Kidney (tissue), 14 donors: Measurements from ENCODE around the gene MT1H. TPM values are rescaled to one million over a fixed set of nuclear protein-coding genes. Genes with fewer than 3 reads are reported as not detected.
A peak's percentile ranks its signal among the peaks of the same experiment; 100 is the strongest.
"Not testable (repeated sequence)": the region's sequence is repeated elsewhere in the genome, so short reads cannot be mapped to it uniquely, and the experiment has no call there.

Experiments used
- DNase-seq, 5 donors: peaks; one replicate each; pipeline ENCODE4 v3.0.0-alpha.2; 2013 to 2020
- FAIRE-seq: peaks from 2 replicates; lab custom pipeline; 2012; peaks lifted over from hg19 to GRCh38; lab: Jason Lieb, UNC
- H3K27ac ChIP-seq, 2 donors: one replicate each; pipeline ENCODE4 v1.7.0; 2013; ENCODE audit warnings: low read depth in 2 of 2, low read length in 2 of 2, inconsistent platforms in 1 of 2
- H3K27me3 ChIP-seq: one replicate; pipeline ENCODE4 v1.7.1; 2013; ENCODE audit warnings: low read length, inconsistent platforms; ENCODE audit not compliant: control insufficient read depth, insufficient read depth
- H3K36me3 ChIP-seq, 3 donors: one replicate each; pipeline versions ENCODE4 v1.7.0 to v1.7.1; 2013; ENCODE audit warnings: low read length in 3 of 3, control low read depth in 1 of 3, inconsistent platforms in 1 of 3; ENCODE audit not compliant: insufficient read depth in 3 of 3, control insufficient read depth in 2 of 3
- H3K4me1 ChIP-seq, 3 donors: one replicate each; pipeline versions ENCODE4 v1.7.0 to v1.7.1; 2013; ENCODE audit warnings: low read length in 3 of 3, inconsistent platforms in 1 of 3, low read depth in 1 of 3; ENCODE audit not compliant: control insufficient read depth in 2 of 3, insufficient read depth in 2 of 3
- H3K4me3 ChIP-seq, 3 donors: one replicate each; pipeline versions ENCODE4 v1.7.0 to v1.8.1; 2013; ENCODE audit warnings: low read length in 3 of 3, control low read depth in 1 of 3, inconsistent platforms in 1 of 3
- H3K9ac ChIP-seq, 3 donors: one replicate each; pipeline versions ENCODE4 v1.7.0 to v1.7.1; 2013; ENCODE audit warnings: low read length in 3 of 3, control low read depth in 1 of 3, inconsistent platforms in 1 of 3
- H3K9me3 ChIP-seq, 3 donors: one replicate each; pipeline versions ENCODE4 v1.7.0 to v1.7.1; 2013; ENCODE audit warnings: low read length in 3 of 3, control low read depth in 1 of 3, inconsistent platforms in 1 of 3; ENCODE audit not compliant: control insufficient read depth in 2 of 3, insufficient read depth in 1 of 3
- CTCF ChIP-seq: IDR thresholded peaks from 3 replicates; pipeline ENCODE4 v1.5.1; 2012; ENCODE audit warnings: mild to moderate bottlenecking, moderate library complexity, borderline replicate concordance; ENCODE audit not compliant: insufficient read depth; ENCODE audit errors: extremely low read depth
- intact Hi-C: fragments of 100-400 bp; cut with DNase I; formaldehyde crosslinking; loops from one replicate; pipeline ENCODE4 v1.11.1; 2022
- polyA plus RNA-seq: library from polyadenylated mRNA; stranded (reverse); fragments of 350-450 nt; fragmentation: Illumina TruSeq; extraction: RNeasy Lipid Tissue Mini Kit (QIAGEN cat#74804); gene quantifications from one replicate; pipeline ENCODE4 v1.2.3, GENCODE V29; 2014; ENCODE audit warnings: low read depth, low replicate concordance; ENCODE audit not compliant: insufficient read depth
- total RNA-seq: library from RNA; stranded (reverse); fragmentation: NEBNext Ultra II Directional; extraction: Animal tissue kit (Norgen Biotek cat#: 25700); gene quantifications from one replicate; pipeline ENCODE4 v1.2.1, GENCODE V29; 2021
- donor health status: control.
- donor health status: control.
- donor health status: control.
- donor health status: control.
- donor health status: control.
- donor health status: DM: yes; HTN: yes; CAD: no.
- donor health status: Normal renal cell carcinoma (clear cell type).

The MT1H gene
- total and polyA plus RNA-seq, 2 donors from 2014 or later, result 4.4 to 606 TPM

DNA sequence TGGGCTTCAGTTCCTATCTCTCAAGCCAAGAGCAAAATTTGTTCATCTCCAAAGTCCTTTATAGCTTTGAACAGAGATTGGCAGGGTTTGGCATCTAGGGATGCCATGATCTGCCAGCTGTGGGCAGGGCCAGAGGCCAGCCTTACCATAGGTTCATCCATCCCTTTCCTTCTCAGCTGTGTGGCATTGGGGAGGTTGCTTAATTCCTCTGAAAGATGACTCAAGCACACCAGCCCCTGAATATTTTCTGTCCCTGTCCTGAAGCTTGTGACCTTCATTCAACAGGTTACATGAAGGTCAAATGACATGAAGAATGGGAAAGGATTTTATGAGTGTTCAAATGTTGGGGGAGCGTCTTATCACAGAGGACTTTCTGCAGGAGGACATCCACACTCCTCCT, 5.1 kb upstream of the MT1H start:
- H3K4me1 ChIP-seq, result peaks cover 0 to 10% (median 0%) of the 10 kb centered on the region in 3 donors
- H3K27ac ChIP-seq, result no peak overlapping the region
- H3K4me3 ChIP-seq, result no peak overlapping the region
- H3K36me3 ChIP-seq, result no peaks in the 10 kb centered on the region
- no peaks in the 10 kb centered on the region for H3K9me3 ChIP-seq
- H3K27me3 ChIP-seq, result peaks cover 58% of the 10 kb centered on the region
- intact Hi-C loops, result no loop called here
- FAIRE-seq, result no peak
- no peak overlapping the region for H3K9ac ChIP-seq
- no peak for TF ChIP-seq CTCF
- no peak for DNase-seq

- H3K27ac ChIP-seq, DNase-seq, H3K9me3 ChIP-seq, H3K36me3 ChIP-seq, H3K9ac ChIP-seq, FAIRE-seq, intact Hi-C loops: not testable (repeated sequence)
- peaks cover 0 to 10% (median 0%) of the 10 kb centered on the region in 3 donors for H3K4me1 ChIP-seq
- peak overlapping the region in 2 of 3 donors; percentile 25 to 76 for H3K4me3 ChIP-seq
- peaks cover 63% of the 10 kb centered on the region for H3K27me3 ChIP-seq
Observed at GRCh38 chr16:56665286-56666261, 4.0 kb upstream of the MT1H start.

- Histone ChIP-seq H3K36me3 (no peaks in the 10 kb centered on the region), H3K4me1 (peaks cover 0 to 10% (median 0%) of the 10 kb centered on the region in 3 donors), H3K4me3 (peak within 1 kb of the TSS; percentile 16 to 76 (median 73)), H3K27ac (peak within 1 kb of the TSS; percentile 36 to 60), H3K27me3 (peaks cover 64% of the 10 kb centered on the region), H3K9ac (peak within 1 kb of the TSS in 2 of 3 donors; percentile 12 to 51), H3K9me3 (no peaks in the 10 kb centered on the region)
- DNase-seq (peak in 4 of 5 donors; percentile 48 to 84 (median 57)), FAIRE-seq (no peak)
- intact Hi-C loops, result no loop called here
- TF ChIP-seq CTCF, result no peak
Observed at GRCh38 chr16:56667581-56668571, 1.7 kb upstream of the MT1H start, which contains the start of gene MT1G. TSS of gene MT1G (minus strand) at chr16:56668065. CDS start at chr16:56667993, 72 bp downstream.
